GM12874 (cell line): ENCODE data around the gene USP3.

Source experiments
- CTCF ChIP-seq: IDR thresholded peaks from 2 replicates; pipeline ENCODE4 v1.5.1; 2011; ENCODE audit warnings: low read depth, mild to moderate bottlenecking, control low read depth, low read length, moderate library complexity; ENCODE audit not compliant: insufficient read depth

The USP3 gene

GRCh38 chr15:63600001-63600615, 95.7 kb downstream of the USP3 start:
- TF ChIP-seq CTCF = no peak

- no peak for TF ChIP-seq CTCF
These were observed 96.2 kb downstream of the USP3 start for GRCh38 chr15:63600616-63601025.

GRCh38 chr15:63601026-63601703, 96.8 kb downstream of the USP3 start:
- TF ChIP-seq CTCF = no peak

- TF ChIP-seq CTCF = no peak
These were observed 97.4 kb downstream of the USP3 start for GRCh38 chr15:63601704-63602185.

GRCh38 chr15:63602595-63602994, 98.2 kb downstream of the USP3 start:
- TF ChIP-seq CTCF = no peak

GRCh38 chr15:63603516-63603915, 99.1 kb downstream of the USP3 start:
- no peak for TF ChIP-seq CTCF

- no peak for TF ChIP-seq CTCF
These were observed 99.9 kb downstream of the USP3 start for GRCh38 chr15:63604281-63604680.
